SK-N-SH treated with all-trans-retinoic acid at 6 μM for 48 hours (cell line): ENCODE data around the gene PRR15L.
A peak's percentile ranks its signal among the peaks of the same experiment; 100 is the strongest.

ENCODE experiments used
- ATAC-seq: fragments of 200-7000 bp; cut with Tn5 transposase; 3 replicates; pipeline ENCODE4 v1.9.1; 2020; ENCODE audit warnings: mild to moderate bottlenecking, moderate library complexity
- ARNTL ChIP-seq: fragments of 450-650 bp; formaldehyde crosslinking; IDR thresholded peaks from 2 replicates; pipeline ENCODE4 v1.5.0; 2020; ENCODE audit warnings: low read depth, mild to moderate bottlenecking, moderate library complexity, borderline replicate concordance
- CSDC2 ChIP-seq: fragments of 250-450 bp; sonication (Bioruptor Pico); IDR thresholded peaks from 2 replicates; pipeline ENCODE4 v1.5.0; 2020; ENCODE audit warnings: mild to moderate bottlenecking, moderate library complexity
- GLIS3 ChIP-seq: fragments of 250-450 bp; sonication (Bioruptor Pico); IDR thresholded peaks from 2 replicates; pipeline ENCODE4 v1.5.0; 2020; ENCODE audit warnings: mild to moderate bottlenecking, moderate library complexity
- PPARA ChIP-seq: fragments of 250-450 bp; sonication (Bioruptor Pico); IDR thresholded peaks from 2 replicates; pipeline ENCODE4 v1.5.0; 2020; ENCODE audit warnings: mild to moderate bottlenecking, borderline replicate concordance
- RARB ChIP-seq: fragments of 250-450 bp; sonication (Bioruptor Pico); IDR thresholded peaks from 2 replicates; pipeline ENCODE4 v1.8.0; 2021; ENCODE audit warnings: mild to moderate bottlenecking, moderate library complexity
- SNAI2 ChIP-seq: fragments of 250-450 bp; sonication (Bioruptor Pico); IDR thresholded peaks from 2 replicates; pipeline ENCODE4 v1.5.0; 2020; ENCODE audit warnings: mild to moderate bottlenecking, moderate library complexity
- TCF4 ChIP-seq: fragments of 250-450 bp; sonication (Bioruptor Pico); IDR thresholded peaks from 2 replicates; pipeline ENCODE4 v1.8.0; 2021; ENCODE audit warnings: mild to moderate bottlenecking, moderate library complexity, borderline replicate concordance
- TOX ChIP-seq: fragments of 250-450 bp; sonication (Bioruptor Pico); IDR thresholded peaks from 2 replicates; pipeline ENCODE4 v1.8.0; 2021; ENCODE audit warnings: mild to moderate bottlenecking, moderate library complexity, borderline replicate concordance
- TSHZ2 ChIP-seq: fragments of 250-450 bp; sonication (Bioruptor Pico); IDR thresholded peaks from 2 replicates; pipeline ENCODE4 v1.5.0; 2020; ENCODE audit warnings: mild to moderate bottlenecking, moderate library complexity
- ZC3H10 ChIP-seq: fragments of 250-450 bp; sonication (Bioruptor Pico); IDR thresholded peaks from 2 replicates; pipeline ENCODE4 v1.5.1; 2021; ENCODE audit warnings: mild to moderate bottlenecking, moderate library complexity
- ZFP3 ChIP-seq: fragments of 250-450 bp; sonication (Bioruptor Pico); IDR thresholded peaks from 2 replicates; pipeline ENCODE4 v1.5.0; 2020; ENCODE audit warnings: mild to moderate bottlenecking, moderate library complexity
- ZFP30 ChIP-seq: fragments of 450-650 bp; formaldehyde crosslinking; IDR thresholded peaks from 2 replicates; pipeline ENCODE4 v1.5.0; 2022; ENCODE audit warnings: mild to moderate bottlenecking, moderate library complexity
- ZNF565 ChIP-seq: fragments of 450-650 bp; formaldehyde crosslinking; conservative IDR thresholded peaks from 2 replicates; pipeline ENCODE4 v1.5.0; 2020; ENCODE audit warnings: low read depth, mild to moderate bottlenecking, moderate library complexity
- ZNF70 ChIP-seq: fragments of 450-650 bp; formaldehyde crosslinking; IDR thresholded peaks from 2 replicates; pipeline ENCODE4 v1.5.0; 2020; ENCODE audit warnings: mild to moderate bottlenecking, moderate library complexity
- ZNF8 ChIP-seq: fragments of 450-650 bp; formaldehyde crosslinking; IDR thresholded peaks from 2 replicates; pipeline ENCODE4 v1.5.0; 2020; ENCODE audit warnings: mild to moderate bottlenecking, moderate library complexity
- TF ChIP-seq, protein P1 (sequence below): fragments of 250-450 bp; sonication (Bioruptor Pico); IDR thresholded peaks from 2 replicates; pipeline ENCODE4 v1.5.1; 2021; ENCODE audit warnings: mild to moderate bottlenecking, moderate library complexity
- TF ChIP-seq, protein P2 (sequence below): fragments of 250-450 bp; sonication (Bioruptor Pico); IDR thresholded peaks from 2 replicates; pipeline ENCODE4 v1.8.0; 2021; ENCODE audit warnings: low read depth, mild to moderate bottlenecking, moderate library complexity, borderline replicate concordance

PRR15L gene

GRCh38 chr17:47993031-47993564 lies 35.4 kb upstream of the PRR15L start:
- no peak for TF ChIP-seq ZFP30 (CRISPR knock-in tag)
- peak; percentile 29; the same call in 1 of the 2 replicates for TF ChIP-seq TSHZ2 (CRISPR knock-in tag)
- no peak for ATAC-seq

- TF ChIP-seq PPARA (CRISPR knock-in tag) (no peak), ZC3H10 (no peak), ZNF565 (CRISPR knock-in tag) (no peak), ZNF8 (CRISPR knock-in tag) (no peak), TSHZ2 (CRISPR knock-in tag) (no peak), ZFP3 (CRISPR knock-in tag) (no peak), ZNF70 (CRISPR knock-in tag) (no peak), SNAI2 (CRISPR knock-in tag) (no peak), GLIS3 (CRISPR knock-in tag) (no peak), CSDC2 (CRISPR knock-in tag) (no peak), TOX (CRISPR knock-in tag) (no peak), RARB (no peak)
- TF ChIP-seq, all 23 proteins: peak for 0
- no peak for ATAC-seq
Observed at GRCh38 chr17:47992216-47992615, 34.5 kb upstream of the PRR15L start.

DNA sequence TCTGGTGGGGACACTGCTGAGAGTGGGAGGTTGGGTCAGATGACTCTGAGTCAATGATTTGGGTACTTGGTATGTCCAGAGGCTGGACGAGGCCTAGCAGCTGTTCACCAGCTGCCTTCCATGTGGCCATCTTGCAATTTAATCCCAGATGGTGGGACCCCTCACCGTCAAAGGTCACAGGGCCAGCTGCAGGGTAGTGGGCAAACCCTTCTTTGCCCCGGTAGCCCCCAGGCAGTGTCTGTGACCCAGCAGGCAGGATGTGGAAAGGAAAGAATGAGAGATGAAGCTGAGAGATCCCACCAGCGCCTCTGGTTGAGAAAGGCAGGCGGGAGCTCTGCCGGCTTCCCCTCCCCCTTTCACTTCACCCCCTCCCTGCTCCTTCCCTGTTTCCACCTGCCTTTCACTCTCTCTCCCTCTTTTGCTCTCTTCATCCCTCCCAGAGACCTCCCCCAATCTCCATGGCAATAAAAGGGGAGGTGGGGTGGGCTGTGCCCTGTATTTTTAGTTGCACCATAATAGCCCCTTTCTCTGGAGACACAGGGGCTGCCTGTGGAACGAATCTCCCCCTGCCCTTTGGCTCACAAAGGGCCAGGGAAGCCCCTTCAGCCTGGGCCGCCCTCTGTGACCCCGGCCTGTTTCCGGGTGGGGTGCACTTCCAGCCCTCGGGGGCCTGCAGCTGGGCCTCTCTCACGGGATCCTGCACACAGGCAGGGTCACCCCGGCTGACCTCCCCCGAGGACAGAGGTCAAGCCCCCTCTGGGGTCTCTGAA lies 33.5 kb upstream of the PRR15L start:
- TF ChIP-seq ZNF565 (CRISPR knock-in tag) (no peak), TSHZ2 (CRISPR knock-in tag) (0 out of 2 replicates have a peak, but pooled peaks have one; percentile 17), ARNTL (CRISPR knock-in tag) (no peak), ZNF70 (CRISPR knock-in tag) (no peak), PPARA (CRISPR knock-in tag) (0 out of 2 replicates have a peak, but pooled peaks have one; percentile 25), TCF4 (CRISPR knock-in tag) (peak; percentile 38; the same call in 1 of the 2 replicates), TOX (CRISPR knock-in tag) (no peak), ZNF8 (CRISPR knock-in tag) (peak; percentile 47; the same call in 1 of the 2 replicates), GLIS3 (CRISPR knock-in tag) (no peak)
- TF ChIP-seq, protein P1, sequence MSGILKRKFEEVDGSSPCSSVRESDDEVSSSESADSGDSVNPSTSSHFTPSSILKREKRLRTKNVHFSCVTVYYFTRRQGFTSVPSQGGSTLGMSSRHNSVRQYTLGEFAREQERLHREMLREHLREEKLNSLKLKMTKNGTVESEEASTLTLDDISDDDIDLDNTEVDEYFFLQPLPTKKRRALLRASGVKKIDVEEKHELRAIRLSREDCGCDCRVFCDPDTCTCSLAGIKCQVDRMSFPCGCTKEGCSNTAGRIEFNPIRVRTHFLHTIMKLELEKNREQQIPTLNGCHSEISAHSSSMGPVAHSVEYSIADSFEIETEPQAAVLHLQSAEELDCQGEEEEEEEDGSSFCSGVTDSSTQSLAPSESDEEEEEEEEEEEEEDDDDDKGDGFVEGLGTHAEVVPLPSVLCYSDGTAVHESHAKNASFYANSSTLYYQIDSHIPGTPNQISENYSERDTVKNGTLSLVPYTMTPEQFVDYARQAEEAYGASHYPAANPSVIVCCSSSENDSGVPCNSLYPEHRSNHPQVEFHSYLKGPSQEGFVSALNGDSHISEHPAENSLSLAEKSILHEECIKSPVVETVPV (CRISPR knock-in tag): no peak
- TF ChIP-seq, protein P2, sequence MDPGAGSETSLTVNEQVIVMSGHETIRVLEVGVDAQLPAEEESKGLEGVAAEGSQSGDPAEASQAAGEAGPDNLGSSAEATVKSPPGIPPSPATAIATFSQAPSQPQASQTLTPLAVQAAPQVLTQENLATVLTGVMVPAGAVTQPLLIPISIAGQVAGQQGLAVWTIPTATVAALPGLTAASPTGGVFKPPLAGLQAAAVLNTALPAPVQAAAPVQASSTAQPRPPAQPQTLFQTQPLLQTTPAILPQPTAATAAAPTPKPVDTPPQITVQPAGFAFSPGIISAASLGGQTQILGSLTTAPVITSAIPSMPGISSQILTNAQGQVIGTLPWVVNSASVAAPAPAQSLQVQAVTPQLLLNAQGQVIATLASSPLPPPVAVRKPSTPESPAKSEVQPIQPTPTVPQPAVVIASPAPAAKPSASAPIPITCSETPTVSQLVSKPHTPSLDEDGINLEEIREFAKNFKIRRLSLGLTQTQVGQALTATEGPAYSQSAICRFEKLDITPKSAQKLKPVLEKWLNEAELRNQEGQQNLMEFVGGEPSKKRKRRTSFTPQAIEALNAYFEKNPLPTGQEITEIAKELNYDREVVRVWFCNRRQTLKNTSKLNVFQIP (CRISPR knock-in tag): no peak

More for the DNA sequence above, 33.5 kb upstream of the PRR15L start:
- no peak for ATAC-seq
